Measurements from ENCODE around the gene MRPL21. TPM values are rescaled to one million over a fixed set of nuclear protein-coding genes. Genes with fewer than 3 reads are reported as not detected.

The MRPL21 gene
- total RNA-seq, 4 donors from 2014 or later: 40.4 to 70.0 (median 52.8) TPM

GRCh38 chr11:68923614-68924013 lies 20.0 kb upstream of the MRPL21 start:
- Histone ChIP-seq H3K4me3 (no peak overlapping the region), H3K4me1 (peaks cover 4 to 60% (median 14%) of the 10 kb centered on the region in 3 donors), H3K27me3 (no peaks in the 10 kb centered on the region), H3K27ac (peak overlapping the region; percentile 66 to 93 (median 82)), H3K36me3 (peaks cover 0 to 88% of the 10 kb centered on the region in 2 donors), H3K9me3 (peaks cover 0 to 20% (median 0%) of the 10 kb centered on the region in 3 donors)
- no peak for TF ChIP-seq POLR2A (IDR thresholded peaks at IDR 0.05)
- no peak for TF ChIP-seq POLR2AphosphoS5 (IDR thresholded peaks at IDR 0.05)
- TF ChIP-seq CTCF (IDR thresholded peaks at IDR 0.05): no peak
- no peak for TF ChIP-seq EP300 (IDR thresholded peaks at IDR 0.05)
- 17 to 38% methylated on average over 1 to 3 of the region's 3 CpGs for WGBS, 2 donors (ENCODE audit: low coverage in 1 of 2)
- no peak for ATAC-seq

- no peaks in the 10 kb centered on the region for H3K9me3 ChIP-seq
- no peak for ATAC-seq
- H3K27me3 ChIP-seq: no peaks in the 10 kb centered on the region
- WGBS, 2 donors (ENCODE audit: low coverage in 1 of 2): 100% methylated on average over 1 of the region's 13 CpGs; no CpG with 5 or more reads in 1 of the 2 donors
- H3K36me3 ChIP-seq: peaks cover 0 to 99% of the 10 kb centered on the region in 2 donors
- peaks cover 0 to 14% (median 0%) of the 10 kb centered on the region in 3 donors for H3K4me1 ChIP-seq
- no peak overlapping the region for H3K27ac ChIP-seq
- no peak for TF ChIP-seq POLR2AphosphoS5 (IDR thresholded peaks at IDR 0.05)
- TF ChIP-seq EP300 (IDR thresholded peaks at IDR 0.05): no peak
- TF ChIP-seq CTCF (IDR thresholded peaks at IDR 0.05): no peak
- no peak for TF ChIP-seq POLR2A (IDR thresholded peaks at IDR 0.05)
- no peak overlapping the region for H3K4me3 ChIP-seq
Measured at GRCh38 chr11:68916439-68916838, 12.8 kb upstream of the MRPL21 start.

GRCh38 chr11:68914761-68915160 lies 11.1 kb upstream of the MRPL21 start:
- WGBS, 2 donors (ENCODE audit: low coverage in 1 of 2): 90 to 92% methylated on average over 4 to 6 of the region's 15 CpGs
- H3K4me1 ChIP-seq: no peaks in the 10 kb centered on the region
- no peaks in the 10 kb centered on the region for H3K27me3 ChIP-seq
- no peak overlapping the region for H3K27ac ChIP-seq
- TF ChIP-seq POLR2AphosphoS5 (IDR thresholded peaks at IDR 0.05): no peak
- TF ChIP-seq CTCF (IDR thresholded peaks at IDR 0.05): no peak
- no peak for TF ChIP-seq EP300 (IDR thresholded peaks at IDR 0.05)
- TF ChIP-seq POLR2A (IDR thresholded peaks at IDR 0.05): no peak
- no peak for ATAC-seq
- H3K36me3 ChIP-seq: peaks cover 0 to 99% of the 10 kb centered on the region in 2 donors
- H3K9me3 ChIP-seq: no peaks in the 10 kb centered on the region
- no peak overlapping the region for H3K4me3 ChIP-seq

- H3K4me1 ChIP-seq: no peaks in the 10 kb centered on the region
- TF ChIP-seq POLR2A (IDR thresholded peaks at IDR 0.05) (no peak), CTCF (IDR thresholded peaks at IDR 0.05) (no peak), POLR2AphosphoS5 (IDR thresholded peaks at IDR 0.05) (no peak), EP300 (IDR thresholded peaks at IDR 0.05) (no peak)
- peaks cover 0 to 100% of the 10 kb centered on the region in 2 donors for H3K36me3 ChIP-seq
- no peaks in the 10 kb centered on the region for H3K27me3 ChIP-seq
- no peaks in the 10 kb centered on the region for H3K9me3 ChIP-seq
- no peak overlapping the region for H3K4me3 ChIP-seq
- 94 to 100% methylated on average over 1 to 3 of the region's 5 CpGs for WGBS, 2 donors (ENCODE audit: low coverage in 1 of 2)
- no peak overlapping the region for H3K27ac ChIP-seq
- no peak for ATAC-seq
Measured at GRCh38 chr11:68913188-68913587, 9.6 kb upstream of the MRPL21 start.

- no peak for ATAC-seq
- no peak overlapping the region for H3K4me3 ChIP-seq
- WGBS, 2 donors (ENCODE audit: low coverage in 1 of 2): 53 to 79% methylated on average over 3 to 5 of the region's 5 CpGs
- H3K4me1 ChIP-seq: no peaks in the 10 kb centered on the region
- no peaks in the 10 kb centered on the region for H3K9me3 ChIP-seq
- no peak for TF ChIP-seq POLR2A (IDR thresholded peaks at IDR 0.05)
- no peak for TF ChIP-seq CTCF (IDR thresholded peaks at IDR 0.05)
- TF ChIP-seq POLR2AphosphoS5 (IDR thresholded peaks at IDR 0.05): no peak
- TF ChIP-seq EP300 (IDR thresholded peaks at IDR 0.05): no peak
- H3K36me3 ChIP-seq: peaks cover 0 to 100% of the 10 kb centered on the region in 2 donors
- H3K27me3 ChIP-seq: no peaks in the 10 kb centered on the region
- H3K27ac ChIP-seq: no peak overlapping the region
Measured at GRCh38 chr11:68912254-68912653, 8.6 kb upstream of the MRPL21 start.

Measured in gastroesophageal sphincter (tissue), 4 donors.